ENCODE measurements around the gene ASS1. TPM values are rescaled to one million over a fixed set of nuclear protein-coding genes. Genes with fewer than 3 reads are reported as not detected.

ASS1 gene
- polyA plus RNA-seq, 2 of the 4 experiments (the other 2 are of a cell fraction), result 11.3 to 32.5 TPM

DNA sequence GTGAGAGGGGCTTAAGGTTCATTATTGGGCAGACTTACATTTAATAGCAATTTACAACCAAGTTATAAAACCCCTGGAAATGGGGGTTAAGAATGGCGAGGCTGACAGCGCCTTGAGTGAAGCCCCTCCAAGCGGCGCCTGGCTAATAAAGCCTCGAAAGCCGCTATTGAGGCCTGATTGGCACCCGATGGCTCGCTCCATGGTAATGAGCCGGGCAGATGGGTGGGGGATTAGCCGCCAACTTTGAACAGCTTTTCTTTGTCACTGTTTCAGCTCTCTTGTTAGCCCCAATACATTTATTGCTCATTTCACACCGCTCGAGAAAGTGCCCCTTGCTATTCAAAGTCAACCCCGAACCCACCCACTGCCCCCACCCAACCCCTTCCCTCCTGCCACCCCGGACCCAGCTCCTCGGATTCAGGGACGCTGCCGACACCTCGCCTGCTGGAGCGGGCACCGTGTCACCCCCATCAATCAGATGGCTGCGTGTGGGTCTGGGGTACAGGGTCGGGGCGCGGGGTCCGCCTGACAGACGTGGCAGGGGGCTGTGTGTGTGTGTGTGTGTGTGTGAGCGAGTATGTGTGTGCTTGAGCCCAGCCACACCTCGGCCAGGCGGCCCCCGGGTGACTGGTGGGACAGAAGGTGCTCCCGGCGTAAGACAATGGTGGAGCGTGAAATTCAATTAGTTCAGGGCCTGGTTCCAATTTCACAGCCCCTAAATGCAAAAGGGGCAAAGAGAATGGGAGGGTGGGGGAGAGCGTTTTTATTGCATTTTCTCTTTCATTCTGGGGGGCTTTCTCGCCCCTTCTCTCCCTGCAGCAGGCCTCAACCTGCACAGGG lies 34.2 kb downstream of the ASS1 start:
- Histone ChIP-seq H3K9me3 (no peaks in the 10 kb centered on the region), H3K27ac (no peak overlapping the region), H3K4me2 (no peak overlapping the region), H3K4me3 (no peak overlapping the region), H3K4me1 (no peaks in the 10 kb centered on the region)
- ATAC-seq (no peak), FAIRE-seq (no peak), DNase-seq (ENCODE audit: low read depth in 1 of 2, low spot score in 1 of 2) (no peak)
- TF ChIP-seq, protein P1, sequence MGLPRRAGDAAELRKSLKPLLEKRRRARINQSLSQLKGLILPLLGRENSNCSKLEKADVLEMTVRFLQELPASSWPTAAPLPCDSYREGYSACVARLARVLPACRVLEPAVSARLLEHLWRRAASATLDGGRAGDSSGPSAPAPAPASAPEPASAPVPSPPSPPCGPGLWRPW (IDR thresholded peaks at IDR 0.05), result no peak
- TF ChIP-seq EHMT2 (IDR thresholded peaks at IDR 0.05; ENCODE audit: low read depth), result no peak
- ChIA-PET CTCF (interaction anchor here (1.8 to 2.9 kb wide), 3 partner anchors 8 to 17 kb away, joined by 4 to 20 read pairs (median 6); no protein-coding TSS in a partner anchor), POLR2A (no interaction called here)
- WGBS (ENCODE audit: missing lambda C conversion rate), result 82% methylated on average over 22 of the region's 35 CpGs

DNA sequence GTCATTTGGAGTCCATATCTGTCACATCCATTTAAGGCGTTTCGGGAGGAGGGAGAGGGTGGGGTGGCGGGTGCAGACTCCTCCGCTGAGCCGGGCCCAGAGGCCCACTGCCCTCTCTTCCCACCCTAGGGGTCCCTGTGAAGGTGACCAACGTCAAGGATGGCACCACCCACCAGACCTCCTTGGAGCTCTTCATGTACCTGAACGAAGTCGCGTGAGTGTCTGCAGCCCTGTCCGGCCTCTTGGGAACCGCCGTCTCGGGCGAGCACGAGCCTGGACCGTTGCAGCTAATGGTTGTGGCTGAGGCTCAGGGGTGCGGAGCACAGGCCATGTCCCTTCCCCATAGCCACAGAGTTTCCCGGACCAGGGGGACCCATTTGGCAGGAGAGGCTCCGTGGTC lies 34.8 kb downstream of the ASS1 start:
- no peak for ATAC-seq
- no peak overlapping the region for H3K27ac ChIP-seq
- no peaks in the 10 kb centered on the region for H3K4me1 ChIP-seq
- no peak for TF ChIP-seq HEYL (CRISPR knock-in tag; IDR thresholded peaks at IDR 0.05)
- TF ChIP-seq CEBPB (IDR thresholded peaks at IDR 0.05), result no peak
- TF ChIP-seq, protein P2, sequence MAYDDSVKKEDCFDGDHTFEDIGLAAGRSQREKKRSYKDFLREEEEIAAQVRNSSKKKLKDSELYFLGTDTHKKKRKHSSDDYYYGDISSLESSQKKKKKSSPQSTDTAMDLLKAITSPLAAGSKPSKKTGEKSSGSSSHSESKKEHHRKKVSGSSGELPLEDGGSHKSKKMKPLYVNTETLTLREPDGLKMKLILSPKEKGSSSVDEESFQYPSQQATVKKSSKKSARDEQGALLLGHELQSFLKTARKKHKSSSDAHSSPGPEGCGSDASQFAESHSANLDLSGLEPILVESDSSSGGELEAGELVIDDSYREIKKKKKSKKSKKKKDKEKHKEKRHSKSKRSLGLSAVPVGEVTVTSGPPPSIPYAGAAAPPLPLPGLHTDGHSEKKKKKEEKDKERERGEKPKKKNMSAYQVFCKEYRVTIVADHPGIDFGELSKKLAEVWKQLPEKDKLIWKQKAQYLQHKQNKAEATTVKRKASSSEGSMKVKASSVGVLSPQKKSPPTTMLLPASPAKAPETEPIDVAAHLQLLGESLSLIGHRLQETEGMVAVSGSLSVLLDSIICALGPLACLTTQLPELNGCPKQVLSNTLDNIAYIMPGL (CRISPR knock-in tag; IDR thresholded peaks at IDR 0.05; ENCODE audit: borderline replicate concordance), result no peak
- TF ChIP-seq POLR2A (IDR thresholded peaks at IDR 0.05; ENCODE audit: low read length), result no peak
- TF ChIP-seq SMC3 (IDR thresholded peaks at IDR 0.05), result no peak
- no peak for TF ChIP-seq ZC3H11A (IDR thresholded peaks at IDR 0.05)
- TF ChIP-seq CHD2 (IDR thresholded peaks at IDR 0.05; ENCODE audit: low read length, partially characterized antibody), result no peak
- TF ChIP-seq RFX5 (IDR thresholded peaks at IDR 0.05), result no peak
- no peak for TF ChIP-seq GATA3 (IDR thresholded peaks at IDR 0.05; ENCODE audit: borderline replicate concordance)
- TF ChIP-seq, protein P3, sequence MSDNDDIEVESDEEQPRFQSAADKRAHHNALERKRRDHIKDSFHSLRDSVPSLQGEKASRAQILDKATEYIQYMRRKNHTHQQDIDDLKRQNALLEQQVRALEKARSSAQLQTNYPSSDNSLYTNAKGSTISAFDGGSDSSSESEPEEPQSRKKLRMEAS (IDR thresholded peaks at IDR 0.05), result no peak
- TF ChIP-seq ESRRA (IDR thresholded peaks at IDR 0.05; ENCODE audit: borderline replicate concordance, low read length), result no peak
- no peak for TF ChIP-seq HOXB13 (CRISPR knock-in tag; IDR thresholded peaks at IDR 0.05; ENCODE audit: low read depth)
- no peak for TF ChIP-seq KDM1A (IDR thresholded peaks at IDR 0.05; ENCODE audit: low read depth)
- TF ChIP-seq, protein P4, sequence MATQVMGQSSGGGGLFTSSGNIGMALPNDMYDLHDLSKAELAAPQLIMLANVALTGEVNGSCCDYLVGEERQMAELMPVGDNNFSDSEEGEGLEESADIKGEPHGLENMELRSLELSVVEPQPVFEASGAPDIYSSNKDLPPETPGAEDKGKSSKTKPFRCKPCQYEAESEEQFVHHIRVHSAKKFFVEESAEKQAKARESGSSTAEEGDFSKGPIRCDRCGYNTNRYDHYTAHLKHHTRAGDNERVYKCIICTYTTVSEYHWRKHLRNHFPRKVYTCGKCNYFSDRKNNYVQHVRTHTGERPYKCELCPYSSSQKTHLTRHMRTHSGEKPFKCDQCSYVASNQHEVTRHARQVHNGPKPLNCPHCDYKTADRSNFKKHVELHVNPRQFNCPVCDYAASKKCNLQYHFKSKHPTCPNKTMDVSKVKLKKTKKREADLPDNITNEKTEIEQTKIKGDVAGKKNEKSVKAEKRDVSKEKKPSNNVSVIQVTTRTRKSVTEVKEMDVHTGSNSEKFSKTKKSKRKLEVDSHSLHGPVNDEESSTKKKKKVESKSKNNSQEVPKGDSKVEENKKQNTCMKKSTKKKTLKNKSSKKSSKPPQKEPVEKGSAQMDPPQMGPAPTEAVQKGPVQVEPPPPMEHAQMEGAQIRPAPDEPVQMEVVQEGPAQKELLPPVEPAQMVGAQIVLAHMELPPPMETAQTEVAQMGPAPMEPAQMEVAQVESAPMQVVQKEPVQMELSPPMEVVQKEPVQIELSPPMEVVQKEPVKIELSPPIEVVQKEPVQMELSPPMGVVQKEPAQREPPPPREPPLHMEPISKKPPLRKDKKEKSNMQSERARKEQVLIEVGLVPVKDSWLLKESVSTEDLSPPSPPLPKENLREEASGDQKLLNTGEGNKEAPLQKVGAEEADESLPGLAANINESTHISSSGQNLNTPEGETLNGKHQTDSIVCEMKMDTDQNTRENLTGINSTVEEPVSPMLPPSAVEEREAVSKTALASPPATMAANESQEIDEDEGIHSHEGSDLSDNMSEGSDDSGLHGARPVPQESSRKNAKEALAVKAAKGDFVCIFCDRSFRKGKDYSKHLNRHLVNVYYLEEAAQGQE (IDR thresholded peaks at IDR 0.05), result no peak
- no peak for TF ChIP-seq SREBF2 (IDR thresholded peaks at IDR 0.05)
- no peak for TF ChIP-seq RNF2 (IDR thresholded peaks at IDR 0.05; ENCODE audit: borderline replicate concordance, low read depth)
- no peak for TF ChIP-seq NPAS2 (CRISPR knock-in tag; IDR thresholded peaks at IDR 0.05; ENCODE audit: borderline replicate concordance)
- no peak for TF ChIP-seq MAFK (IDR thresholded peaks at IDR 0.05; ENCODE audit: partially characterized antibody)
- TF ChIP-seq FOSB (CRISPR knock-in tag; IDR thresholded peaks at IDR 0.05), result no peak
- TF ChIP-seq, protein P5, sequence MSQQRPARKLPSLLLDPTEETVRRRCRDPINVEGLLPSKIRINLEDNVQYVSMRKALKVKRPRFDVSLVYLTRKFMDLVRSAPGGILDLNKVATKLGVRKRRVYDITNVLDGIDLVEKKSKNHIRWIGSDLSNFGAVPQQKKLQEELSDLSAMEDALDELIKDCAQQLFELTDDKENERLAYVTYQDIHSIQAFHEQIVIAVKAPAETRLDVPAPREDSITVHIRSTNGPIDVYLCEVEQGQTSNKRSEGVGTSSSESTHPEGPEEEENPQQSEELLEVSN (IDR thresholded peaks at IDR 0.05; ENCODE audit: borderline replicate concordance, low read depth), result no peak
- no peak overlapping the region for H3K4me3 ChIP-seq
- DNase-seq (ENCODE audit: low read depth in 1 of 2, low spot score in 1 of 2), result no peak
- WGBS (ENCODE audit: missing lambda C conversion rate), result 73% methylated on average over 9 of the region's 19 CpGs
- ChIA-PET POLR2A (no interaction called here), CTCF (no interaction called here)
- H3K9me3 ChIP-seq, result no peaks in the 10 kb centered on the region
- H3K4me2 ChIP-seq, result no peak overlapping the region
- no peak for FAIRE-seq

All from A549 (cell line).